Esophagus (tissue), 2 donors: ENCODE results near the gene ESRRB. TPM values are rescaled to one million over a fixed set of nuclear protein-coding genes. Genes with fewer than 3 reads are reported as not detected.

ENCODE experiments used
- polyA plus RNA-seq, 2 donors: library from polyadenylated mRNA; stranded (reverse); fragments of 200-250 nt; gene quantifications; one replicate each; pipeline ENCODE4 v1.2.3, GENCODE V29; 2013
- donor health status: healthy with polysubstance abuse.
- donor health status: Bipolar disorder and iron deficiency.

ESRRB gene
- polyA plus RNA-seq, 2 donors: 0.06 TPM; not detected in 1

Other genes with a start within 250 kb of the ESRRB start
- gene GPATCH2L, start 224.2 kb upstream of the ESRRB start, polyA plus RNA-seq: 1 to 10 TPM; 4.2 to 7.2 TPM